ENCODE data around the gene EDIL3. TPM values are rescaled to one million over a fixed set of nuclear protein-coding genes. Genes with fewer than 3 reads are reported as not detected.

EDIL3 gene
- total and polyA plus RNA-seq, 2 of the 8 experiments (the other 6 are each of a cell fraction or from before 2014, with no cell fraction given) = 14.7 to 47.2 TPM

GRCh38 chr5:84131372-84131771 is 253.3 kb downstream of the EDIL3 start (continued):
- TF ChIP-seq RBBP5 (IDR thresholded peaks at IDR 0.05; ENCODE audit: borderline replicate concordance, low read depth, low read length) (no peak), CTBP2 (IDR thresholded peaks at IDR 0.05; ENCODE audit: borderline replicate concordance, insufficient read depth, insufficient read length, low read length) (no peak), SP2 (IDR thresholded peaks at IDR 0.05; ENCODE audit: low read length) (no peak)

Measured in H1 (cell line).